Sigmoid colon (tissue), 4 donors: ENCODE data around the gene SULF2.

Source experiments
- POLR2A ChIP-seq, 2 donors: fragments of 450-650 bp; IDR thresholded peaks; one replicate each; pipeline ENCODE4 v1.6.1; 2016; ENCODE audit warnings: antibody characterized with exemption in 2 of 2, mild to moderate bottlenecking in 2 of 2, moderate library complexity in 2 of 2
- POLR2AphosphoS5 ChIP-seq, 4 donors: sonication (generic); formaldehyde crosslinking; IDR thresholded peaks; one replicate each; pipeline ENCODE4 v1.6.1; 2017; ENCODE audit warnings: antibody characterized with exemption in 4 of 4
- TF ChIP-seq, protein P1 (sequence below), 4 experiments: fragments of 450-650 bp in 3 of 4; fragments of 200-600 bp in 1 of 4; IDR thresholded peaks; one replicate each; pipeline ENCODE4 v1.5.1; 2016 to 2019; ENCODE audit warnings: antibody characterized with exemption in 4 of 4, mild to moderate bottlenecking in 3 of 4, moderate library complexity in 2 of 4

DNA sequence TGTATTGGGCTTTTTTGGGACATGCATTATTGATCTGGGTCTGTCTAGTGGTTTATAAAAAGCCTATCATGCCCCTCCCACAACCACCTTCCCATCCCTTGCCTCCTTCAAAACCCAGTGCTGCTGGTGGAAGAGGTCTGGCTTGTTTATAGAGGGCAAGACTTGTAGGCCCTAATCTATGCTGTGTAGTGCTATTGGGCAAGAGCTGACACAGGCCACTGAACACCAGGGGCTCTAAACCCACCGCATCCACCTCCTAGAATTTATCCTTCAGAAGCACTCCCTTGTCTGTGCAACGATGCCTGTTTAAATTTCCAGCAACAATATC, 30.9 kb downstream of the SULF2 start:
- TF ChIP-seq, protein P1, sequence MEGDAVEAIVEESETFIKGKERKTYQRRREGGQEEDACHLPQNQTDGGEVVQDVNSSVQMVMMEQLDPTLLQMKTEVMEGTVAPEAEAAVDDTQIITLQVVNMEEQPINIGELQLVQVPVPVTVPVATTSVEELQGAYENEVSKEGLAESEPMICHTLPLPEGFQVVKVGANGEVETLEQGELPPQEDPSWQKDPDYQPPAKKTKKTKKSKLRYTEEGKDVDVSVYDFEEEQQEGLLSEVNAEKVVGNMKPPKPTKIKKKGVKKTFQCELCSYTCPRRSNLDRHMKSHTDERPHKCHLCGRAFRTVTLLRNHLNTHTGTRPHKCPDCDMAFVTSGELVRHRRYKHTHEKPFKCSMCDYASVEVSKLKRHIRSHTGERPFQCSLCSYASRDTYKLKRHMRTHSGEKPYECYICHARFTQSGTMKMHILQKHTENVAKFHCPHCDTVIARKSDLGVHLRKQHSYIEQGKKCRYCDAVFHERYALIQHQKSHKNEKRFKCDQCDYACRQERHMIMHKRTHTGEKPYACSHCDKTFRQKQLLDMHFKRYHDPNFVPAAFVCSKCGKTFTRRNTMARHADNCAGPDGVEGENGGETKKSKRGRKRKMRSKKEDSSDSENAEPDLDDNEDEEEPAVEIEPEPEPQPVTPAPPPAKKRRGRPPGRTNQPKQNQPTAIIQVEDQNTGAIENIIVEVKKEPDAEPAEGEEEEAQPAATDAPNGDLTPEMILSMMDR (IDR thresholded peaks at IDR 0.05): no peak
- no peak for TF ChIP-seq POLR2AphosphoS5 (IDR thresholded peaks at IDR 0.05)
- TF ChIP-seq POLR2A (IDR thresholded peaks at IDR 0.05): no peak
